Jurkat, Clone E6-1 (cell line): ENCODE results near the gene LMTK3. TPM values are rescaled to one million over a fixed set of nuclear protein-coding genes. Genes with fewer than 3 reads are reported as not detected.

Source experiments
- DNase-seq: peaks from one replicate; pipeline ENCODE4 v3.0.0-alpha.2; 2011; ENCODE audit warnings: low read depth, low spot score
- H3K4me3 ChIP-seq: 2 replicates; pipeline ENCODE4 v1.5.1; 2011; ENCODE audit warnings: mild to moderate bottlenecking, low read length, control low read depth, moderate library complexity
- polyA plus RNA-seq: library from polyadenylated mRNA; unstranded; fragments of >200 nt; gene quantifications from one replicate; pipeline ENCODE4 v1.2.1, GENCODE V29; 2012; ENCODE audit warnings: missing spikeins; ENCODE audit not compliant: insufficient read length, insufficient read depth

Gene LMTK3
- polyA plus RNA-seq, result 2.8 TPM

DNA sequence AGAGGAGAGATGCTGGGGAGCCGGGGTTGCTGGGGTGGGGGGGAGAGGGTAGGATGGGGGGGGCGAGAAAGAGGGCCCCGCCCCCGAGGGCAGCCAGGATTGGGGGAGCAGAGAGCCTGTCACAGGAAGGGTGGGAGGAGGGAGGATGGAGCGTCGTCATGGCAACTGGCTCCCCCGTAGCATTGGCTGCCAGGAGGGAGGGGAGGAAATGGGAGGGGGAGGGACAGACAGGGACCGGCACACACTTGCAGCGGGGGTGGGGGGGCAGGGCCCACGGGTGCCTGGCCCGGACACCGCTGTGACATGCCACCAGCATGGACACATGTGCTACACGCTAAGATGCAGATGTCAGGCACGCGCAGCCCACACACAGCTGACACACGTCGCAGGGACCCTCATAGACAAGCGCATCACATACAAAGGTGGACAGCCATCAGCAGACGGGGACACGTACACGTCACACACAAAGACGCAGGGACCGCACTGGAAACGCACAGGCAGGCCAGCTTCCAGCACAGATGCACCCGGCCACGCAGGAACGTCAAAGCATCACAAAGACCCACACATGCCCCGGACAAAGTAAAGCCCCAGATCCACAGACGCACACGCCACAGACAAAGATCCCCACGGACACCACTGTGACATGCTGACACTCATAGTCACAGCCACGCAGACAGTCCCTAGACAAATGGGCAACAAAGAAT is at the start of gene LMTK3:
Gene LMTK3 (minus strand): TSS at position 36 of the 704 bp plus-strand sequence. CDS start 259 bp downstream, outside the sequence.
- H3K4me3 ChIP-seq, result peak within 1 kb of the TSS; percentile 75
- DNase-seq, result peak; percentile 95

- DNase-seq, result no peak
- no peak overlapping the region for H3K4me3 ChIP-seq
Measured at GRCh38 chr19:48561412-48561811, 49.8 kb upstream of the LMTK3 start.

DNA sequence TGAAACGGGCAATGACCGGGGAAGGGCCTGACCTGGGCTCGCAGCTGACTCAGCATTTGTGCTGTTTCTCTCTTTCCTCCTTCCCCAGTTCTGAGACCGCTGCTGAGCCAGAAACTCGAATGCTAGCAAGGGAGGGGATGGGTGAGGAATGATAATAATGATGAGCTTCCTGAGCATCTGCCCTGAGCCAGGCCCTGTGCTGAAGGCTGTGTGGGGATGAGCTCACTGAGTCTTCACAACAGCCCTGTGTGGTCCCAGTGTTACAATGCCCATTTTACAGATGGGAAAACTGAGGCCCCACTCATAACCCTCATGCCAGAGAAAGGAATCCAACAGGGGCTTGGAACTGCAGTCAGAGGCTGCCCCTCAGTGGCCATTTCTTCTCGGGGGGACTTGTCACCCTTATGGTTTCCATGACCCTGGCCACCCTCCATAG is 48.5 kb upstream of the LMTK3 start:
- DNase-seq, result no peak
- no peak overlapping the region for H3K4me3 ChIP-seq

GRCh38 chr19:48558018-48558684 is 46.5 kb upstream of the LMTK3 start:
- no peak overlapping the region for H3K4me3 ChIP-seq
- DNase-seq, result no peak

DNA sequence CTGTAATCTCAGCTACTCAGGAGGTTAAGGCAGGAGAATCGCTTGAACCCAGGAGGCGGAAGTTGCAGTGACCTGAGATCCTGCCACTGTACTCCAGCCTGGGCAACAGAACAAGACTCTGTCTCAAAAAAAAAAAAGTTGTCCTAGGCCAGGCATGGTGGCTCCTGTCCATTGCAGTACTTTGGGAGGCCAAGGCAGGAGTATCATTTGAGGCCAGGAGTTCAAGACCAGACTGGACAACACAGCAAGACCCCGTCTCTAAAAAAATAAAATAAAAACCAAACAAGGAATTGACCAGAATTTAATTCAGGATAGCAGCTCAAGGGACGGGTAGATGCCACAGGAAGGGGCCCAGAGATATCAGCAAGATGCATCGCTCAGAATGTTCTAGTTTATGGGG is 45.2 kb upstream of the LMTK3 start:
- DNase-seq, result no peak
- no peak overlapping the region for H3K4me3 ChIP-seq

GRCh38 chr19:48556163-48556562 is 44.5 kb upstream of the LMTK3 start:
- no peak for DNase-seq
- no peak overlapping the region for H3K4me3 ChIP-seq

GRCh38 chr19:48554385-48555091 is 42.9 kb upstream of the LMTK3 start:
- no peak for DNase-seq
- no peak overlapping the region for H3K4me3 ChIP-seq

- DNase-seq, result no peak
- H3K4me3 ChIP-seq, result no peak overlapping the region
Measured at GRCh38 chr19:48553676-48554384, 42.2 kb upstream of the LMTK3 start.

GRCh38 chr19:48552406-48553322 is 41.0 kb upstream of the LMTK3 start:
- DNase-seq, result no peak

DNA sequence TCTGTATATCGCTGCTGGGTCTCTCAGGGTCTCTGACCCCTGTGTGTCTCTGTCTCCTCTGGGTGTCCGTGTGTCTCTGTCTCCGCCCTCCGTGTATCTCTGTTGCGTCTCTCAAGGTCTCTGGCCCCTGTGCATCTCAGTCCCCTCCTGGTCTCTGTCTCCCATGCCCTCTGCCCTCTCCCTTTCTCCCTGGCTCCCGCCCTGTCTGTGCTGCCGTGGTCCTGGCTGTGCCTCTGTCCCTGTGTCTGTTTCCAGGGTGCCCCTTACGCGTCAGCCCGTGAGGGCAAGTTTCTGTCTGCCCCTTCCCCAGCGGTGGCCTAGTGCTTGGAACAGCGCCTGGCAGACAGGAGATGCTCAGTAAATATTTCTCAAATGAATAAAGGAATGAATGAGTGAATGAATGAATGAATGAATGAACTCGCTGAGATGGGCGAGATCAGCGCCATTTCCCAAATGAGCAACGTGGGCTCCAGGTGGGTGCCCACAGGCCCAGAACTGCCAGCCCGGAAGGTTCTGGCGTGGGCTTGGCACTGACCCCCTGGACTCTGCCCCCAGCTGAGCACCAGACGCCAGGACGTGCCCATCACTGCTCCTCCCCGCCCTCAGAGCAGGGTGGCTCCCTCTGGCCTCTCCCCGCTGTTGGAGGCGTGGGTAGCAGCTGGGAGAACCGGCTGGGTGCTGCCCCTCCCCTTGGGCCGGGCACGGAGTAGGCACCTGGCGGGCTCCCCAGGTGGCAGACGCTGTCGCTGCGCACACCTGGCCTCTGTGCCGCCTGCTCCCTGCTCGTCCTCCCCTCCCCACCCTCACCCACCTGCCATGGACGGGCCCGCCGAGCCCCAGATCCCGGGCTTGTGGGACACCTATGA is 40.0 kb upstream of the LMTK3 start, which contains the start of gene SULT2B1:
Gene SULT2B1 (plus strand): TSS at position 736 of the 866 bp plus-strand sequence. CDS start 81 bp downstream, at position 817.
- H3K4me3 ChIP-seq, result no peak within 1 kb of the TSS
- no peak for DNase-seq

More at GRCh38 chr19:48552406-48553322, 41.0 kb upstream of the LMTK3 start:
- no peak overlapping the region for H3K4me3 ChIP-seq

DNA sequence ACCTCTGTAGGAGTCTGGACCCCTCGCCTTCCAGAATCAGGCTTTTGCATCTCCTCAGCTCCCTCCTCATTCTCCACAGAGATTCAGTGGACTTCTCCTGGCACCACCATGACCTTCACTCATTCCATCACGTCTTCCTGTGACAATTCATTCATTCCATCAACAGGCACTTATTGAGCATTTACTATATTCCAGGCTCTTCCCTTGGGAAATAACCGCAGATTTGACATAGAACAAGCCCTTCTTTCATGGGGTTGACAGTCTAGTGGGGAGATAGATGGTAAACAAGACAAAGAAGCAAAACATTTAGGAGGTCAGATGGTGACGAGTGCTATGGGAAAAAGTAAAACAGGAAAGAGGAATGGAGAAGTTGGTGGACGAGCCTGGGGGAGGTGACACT is 37.7 kb upstream of the LMTK3 start:
- DNase-seq, result no peak
- H3K4me3 ChIP-seq, result no peak overlapping the region

- no peak for DNase-seq
- H3K4me3 ChIP-seq, result no peak overlapping the region
Measured at GRCh38 chr19:48548253-48548911, 36.7 kb upstream of the LMTK3 start.

GRCh38 chr19:48547722-48548121 is 36.1 kb upstream of the LMTK3 start:
- H3K4me3 ChIP-seq, result no peak overlapping the region
- no peak for DNase-seq

GRCh38 chr19:48544856-48545750 is 33.5 kb upstream of the LMTK3 start:
- no peak for DNase-seq
- no peak overlapping the region for H3K4me3 ChIP-seq

DNA sequence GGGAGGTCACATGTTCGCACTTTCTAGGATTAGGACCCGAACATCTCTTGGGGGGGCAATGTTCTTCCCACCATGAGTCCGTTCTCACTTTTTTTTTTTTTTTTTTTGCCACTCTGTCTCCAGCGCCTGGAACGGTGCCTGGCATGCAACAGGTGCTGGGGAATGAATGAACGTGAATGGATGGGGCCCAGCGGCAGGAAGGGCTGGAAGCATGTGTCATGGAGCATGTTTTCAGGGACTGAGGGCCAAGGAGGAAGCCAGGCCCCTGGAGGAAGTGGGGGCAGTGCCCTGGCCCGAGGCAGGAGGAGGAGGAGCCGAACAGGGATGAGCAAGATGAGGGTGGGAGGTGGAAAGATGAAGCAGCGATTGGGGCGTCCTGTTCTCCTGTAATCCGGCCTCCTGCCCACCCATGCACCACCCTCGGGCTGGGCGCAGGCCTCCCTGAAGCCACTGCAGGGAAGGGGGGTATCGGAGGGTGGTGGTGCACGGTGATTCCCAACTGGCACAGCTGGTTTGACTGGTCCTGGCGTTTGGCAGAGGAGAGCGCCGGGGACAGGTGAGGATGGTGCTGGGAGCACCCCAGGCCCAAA is 31.6 kb upstream of the LMTK3 start:
- DNase-seq, result no peak

GRCh38 chr19:48541813-48542212 is 30.2 kb upstream of the LMTK3 start:
- H3K4me3 ChIP-seq, result no peak overlapping the region
- DNase-seq, result no peak

More for the DNA sequence above, 31.6 kb upstream of the LMTK3 start:
- H3K4me3 ChIP-seq, result no peak overlapping the region
